ENCODE measurements around the gene MYOF. TPM values are rescaled to one million over a fixed set of nuclear protein-coding genes. Genes with fewer than 3 reads are reported as not detected.

Gene MYOF
- total and polyA plus RNA-seq, 2 donors from 2014 or later: 11.5 to 134 TPM

- FAIRE-seq (no peak), DNase-seq (no peak)
- intact Hi-C loops (cut with DNase I): no loop called here
- Histone ChIP-seq H3K9me3 (ENCODE audit: control insufficient read depth in 2 of 3, insufficient read depth in 1 of 3, low read length in 3 of 3) (no peaks in the 10 kb centered on the region), H3K36me3 (ENCODE audit: control insufficient read depth in 2 of 3, insufficient read depth in 3 of 3, low read length in 3 of 3) (no peaks in the 10 kb centered on the region), H3K27ac (ENCODE audit: low read depth in 2 of 2, low read length in 2 of 2) (no peak overlapping the region), H3K9ac (ENCODE audit: low read length in 3 of 3) (no peak overlapping the region), H3K4me1 (ENCODE audit: control insufficient read depth in 2 of 3, insufficient read depth in 2 of 3, low read depth in 1 of 3, low read length in 3 of 3) (no peaks in the 10 kb centered on the region), H3K4me3 (ENCODE audit: low read length in 3 of 3) (no peak overlapping the region), H3K27me3 (ENCODE audit: control insufficient read depth, insufficient read depth, low read length) (no peaks in the 10 kb centered on the region)
- no peak for TF ChIP-seq CTCF (IDR thresholded peaks at IDR 0.05; ENCODE audit: borderline replicate concordance, extremely low read depth, insufficient read depth)
These were observed 71.3 kb downstream of the MYOF start for GRCh38 chr10:93410697-93411348.

GRCh38 chr10:93408783-93409182 is 73.4 kb downstream of the MYOF start:
- FAIRE-seq (no peak), DNase-seq (no peak)
- H3K9me3 ChIP-seq (ENCODE audit: control insufficient read depth in 2 of 3, insufficient read depth in 1 of 3, low read length in 3 of 3): no peaks in the 10 kb centered on the region
- no peak overlapping the region for H3K4me3 ChIP-seq (ENCODE audit: low read length in 3 of 3)
- TF ChIP-seq CTCF (IDR thresholded peaks at IDR 0.05; ENCODE audit: borderline replicate concordance, extremely low read depth, insufficient read depth): no peak
- no peaks in the 10 kb centered on the region for H3K27me3 ChIP-seq (ENCODE audit: control insufficient read depth, insufficient read depth, low read length)
- intact Hi-C loops (cut with DNase I): no loop called here
- no peaks in the 10 kb centered on the region for H3K4me1 ChIP-seq (ENCODE audit: control insufficient read depth in 2 of 3, insufficient read depth in 2 of 3, low read depth in 1 of 3, low read length in 3 of 3)
- H3K27ac ChIP-seq (ENCODE audit: low read depth in 2 of 2, low read length in 2 of 2): no peak overlapping the region
- no peak overlapping the region for H3K9ac ChIP-seq (ENCODE audit: low read length in 3 of 3)
- no peaks in the 10 kb centered on the region for H3K36me3 ChIP-seq (ENCODE audit: control insufficient read depth in 2 of 3, insufficient read depth in 3 of 3, low read length in 3 of 3)

GRCh38 chr10:93406364-93407145 is 75.6 kb downstream of the MYOF start:
- H3K9me3 ChIP-seq (ENCODE audit: control insufficient read depth in 2 of 3, insufficient read depth in 1 of 3, low read length in 3 of 3): no peaks in the 10 kb centered on the region
- DNase-seq (no peak), FAIRE-seq (no peak)
- H3K27ac ChIP-seq (ENCODE audit: low read depth in 2 of 2, low read length in 2 of 2): no peak overlapping the region
- no peak for TF ChIP-seq CTCF (IDR thresholded peaks at IDR 0.05; ENCODE audit: borderline replicate concordance, extremely low read depth, insufficient read depth)
- no peak overlapping the region for H3K9ac ChIP-seq (ENCODE audit: low read length in 3 of 3)
- no peaks in the 10 kb centered on the region for H3K27me3 ChIP-seq (ENCODE audit: control insufficient read depth, insufficient read depth, low read length)
- intact Hi-C loops (cut with DNase I): no loop called here
- no peaks in the 10 kb centered on the region for H3K4me1 ChIP-seq (ENCODE audit: control insufficient read depth in 2 of 3, insufficient read depth in 2 of 3, low read depth in 1 of 3, low read length in 3 of 3)
- no peaks in the 10 kb centered on the region for H3K36me3 ChIP-seq (ENCODE audit: control insufficient read depth in 2 of 3, insufficient read depth in 3 of 3, low read length in 3 of 3)
- H3K4me3 ChIP-seq (ENCODE audit: low read length in 3 of 3): no peak overlapping the region

Measured in kidney (tissue), 14 donors.